HG02610 (cell line): Measurements from ENCODE around the gene WNT16.
A peak's percentile ranks its signal among the peaks of the same experiment; 100 is the strongest.
"Not testable (repeated sequence)": the region's sequence is repeated elsewhere in the genome, so short reads cannot be mapped to it uniquely, and the experiment has no call there.

Source experiments
- ATAC-seq: cut with Tn5 transposase; IDR thresholded peaks from one replicate; pipeline ENCODE4 v1.9.1; 2021; ENCODE audit warnings: mild to moderate bottlenecking, moderate library complexity; ENCODE audit not compliant: unreplicated experiment

Gene WNT16

DNA sequence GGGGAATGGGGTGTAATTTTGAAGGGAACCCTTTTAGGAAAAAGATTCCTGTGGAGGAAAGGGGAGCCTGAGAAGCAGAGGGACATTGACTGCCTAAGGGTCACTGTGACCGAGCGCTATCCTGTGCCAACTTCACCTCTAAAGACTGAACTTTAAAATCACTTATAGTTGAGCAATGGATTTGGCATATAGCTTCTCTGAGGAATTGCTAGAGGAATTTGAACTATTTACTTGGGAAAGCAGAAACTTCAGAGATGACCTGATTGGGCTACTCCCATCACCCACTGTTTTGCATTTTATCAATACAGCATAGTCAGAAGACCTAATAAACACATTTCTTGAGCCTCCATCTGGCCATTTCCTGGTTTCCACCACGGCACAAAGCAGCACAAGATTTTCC lies 23.7 kb upstream of the WNT16 start:
- no peak for ATAC-seq

DNA sequence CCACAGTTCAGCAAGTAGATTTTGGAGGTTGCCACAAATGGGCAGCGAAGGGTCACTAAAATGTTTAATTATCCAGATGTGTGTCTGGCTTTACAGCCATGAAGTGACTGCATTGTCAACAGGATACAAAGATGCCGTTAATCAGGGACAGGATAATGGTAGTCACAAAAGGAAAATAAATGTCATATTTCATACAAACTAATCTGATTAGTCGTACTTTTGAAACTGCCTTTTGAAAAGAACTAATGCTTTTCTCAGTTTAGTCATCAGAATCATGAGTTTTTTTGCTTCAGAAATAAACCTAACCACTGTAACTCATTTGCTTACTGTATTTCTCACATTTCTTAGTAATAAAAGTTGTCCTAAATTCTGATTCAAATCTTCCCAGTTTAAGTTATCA lies 22.2 kb upstream of the WNT16 start:
- no peak for ATAC-seq

DNA sequence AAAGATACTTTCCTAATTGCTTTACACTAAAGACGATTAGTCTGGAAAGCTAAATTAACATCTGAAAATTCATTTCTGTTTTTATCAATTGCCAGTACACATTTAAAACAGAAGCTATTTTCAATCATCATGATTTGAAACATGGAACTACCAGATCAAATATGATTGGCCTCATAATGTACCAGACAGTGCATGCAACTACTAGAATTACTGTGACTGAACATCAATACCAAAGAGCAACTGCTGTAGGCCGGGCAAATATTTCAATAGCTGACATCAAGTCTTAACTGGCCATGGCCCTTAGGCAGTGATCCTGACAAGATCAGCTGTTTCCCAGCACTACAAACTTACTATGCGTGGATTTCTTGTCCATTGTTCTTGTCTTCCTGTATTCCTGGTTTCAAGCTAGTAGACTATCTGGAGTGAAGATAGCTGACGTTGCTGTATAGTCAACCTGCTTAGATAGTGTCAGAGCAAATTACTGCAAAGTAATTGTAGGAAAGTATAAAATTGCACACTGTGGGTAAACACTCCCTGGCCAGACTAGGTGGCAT lies 21.7 kb upstream of the WNT16 start:
- peak; percentile 37 for ATAC-seq

DNA sequence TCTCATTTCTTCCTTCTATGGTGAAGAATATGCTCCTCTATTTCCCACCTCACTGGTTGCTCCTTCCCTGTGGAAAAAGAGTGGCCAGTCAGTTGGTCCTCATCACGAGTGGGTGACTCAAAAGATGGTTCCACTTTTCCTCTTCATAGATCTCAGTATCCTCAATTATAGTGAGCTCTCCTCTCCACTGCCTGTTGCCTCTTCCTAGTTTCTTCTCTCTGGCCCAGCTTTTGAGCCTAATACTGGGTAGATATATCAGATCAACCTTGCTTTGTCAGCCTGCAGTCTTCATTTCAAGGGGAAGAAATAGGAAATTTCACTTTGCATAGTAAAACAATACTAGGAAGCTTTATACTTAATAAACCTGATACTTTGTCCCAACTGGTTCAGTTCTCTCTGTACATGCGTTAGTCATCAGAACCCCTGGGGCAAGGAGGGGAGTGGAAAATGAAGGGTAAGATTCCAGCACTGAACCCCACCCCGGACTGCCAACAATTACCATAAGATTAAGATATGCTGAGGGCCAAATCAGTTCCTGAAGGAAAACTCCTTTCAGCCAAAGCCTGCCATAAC lies 15.5 kb upstream of the WNT16 start:
- no peak for ATAC-seq

DNA sequence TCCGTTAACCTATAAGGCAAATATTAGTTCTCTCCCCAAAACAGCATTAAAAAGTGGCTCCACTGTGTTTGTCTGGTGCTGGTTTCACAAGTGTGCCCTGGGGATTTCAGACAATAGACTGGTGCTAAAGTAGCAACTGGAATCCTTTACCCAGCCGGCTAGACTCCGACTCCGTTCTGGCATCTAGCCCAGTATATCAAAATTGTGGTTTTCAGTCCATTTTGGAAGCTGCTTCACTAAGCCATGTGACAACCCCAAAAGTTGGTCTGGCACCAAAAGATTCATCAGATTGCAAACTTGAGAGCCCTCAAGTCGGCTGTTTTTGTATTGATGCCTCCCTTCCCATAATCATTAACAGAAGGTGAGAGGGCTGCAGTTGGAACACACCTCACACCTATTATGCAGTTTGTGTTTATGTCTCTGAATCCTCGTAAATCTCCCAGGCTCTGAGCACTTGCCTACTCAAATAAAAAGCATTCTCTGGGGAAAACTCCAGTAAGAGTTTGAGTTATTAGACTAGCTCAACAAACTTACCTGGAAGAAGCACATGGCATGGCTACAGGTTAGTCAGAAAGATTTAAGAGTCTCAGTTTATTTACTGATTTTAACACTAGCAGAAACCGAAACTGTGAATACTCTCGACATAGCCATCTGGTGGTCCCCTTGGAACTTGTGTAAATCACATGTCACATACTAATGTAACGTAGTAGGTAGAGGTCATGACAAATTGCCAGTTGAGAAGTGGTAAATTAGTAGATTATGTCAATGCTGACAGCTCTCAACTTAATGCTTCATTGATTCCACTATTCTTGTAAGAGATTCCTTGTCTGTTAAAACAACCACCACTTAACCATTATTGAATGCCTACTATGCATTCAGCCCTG lies 14.8 kb upstream of the WNT16 start:
- ATAC-seq = peak; percentile 95

DNA sequence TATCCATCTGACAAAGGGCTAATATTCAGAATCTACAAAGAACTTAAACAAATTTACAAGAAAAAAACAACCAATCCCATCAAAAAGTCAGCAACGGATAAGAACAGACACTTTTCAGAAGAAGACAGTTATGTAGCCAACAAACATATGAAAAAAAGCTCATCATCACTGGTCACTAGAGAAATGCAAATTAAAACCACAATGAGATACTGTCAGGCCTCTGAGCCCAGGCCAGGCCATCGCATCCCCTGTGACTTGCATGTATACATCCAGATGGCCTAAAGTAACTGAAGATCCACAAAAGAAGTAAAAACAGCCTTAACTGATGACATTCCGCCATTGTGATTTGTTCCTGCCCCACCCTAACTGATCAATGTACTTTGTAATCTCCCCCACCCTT lies 13.6 kb upstream of the WNT16 start:
- not testable (repeated sequence) for ATAC-seq

DNA sequence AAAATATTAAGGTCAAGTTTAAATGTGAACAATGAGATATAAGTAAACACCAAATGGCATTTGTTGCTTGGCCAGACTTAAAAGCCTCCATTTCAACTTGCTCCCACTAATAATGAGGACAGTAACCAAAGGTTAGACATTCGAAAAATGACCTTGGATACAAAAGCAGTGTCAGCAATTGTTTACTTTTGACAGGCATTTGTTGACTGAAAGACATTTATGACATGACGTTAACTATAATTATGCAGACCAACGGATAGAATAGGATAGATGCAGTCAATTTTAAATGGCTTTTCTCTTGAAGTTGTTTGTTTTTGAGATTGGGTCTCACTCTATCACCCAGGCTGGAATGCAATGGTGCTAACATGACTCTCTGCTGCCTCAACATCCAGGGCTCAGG lies 6.3 kb upstream of the WNT16 start:
- ATAC-seq = no peak

DNA sequence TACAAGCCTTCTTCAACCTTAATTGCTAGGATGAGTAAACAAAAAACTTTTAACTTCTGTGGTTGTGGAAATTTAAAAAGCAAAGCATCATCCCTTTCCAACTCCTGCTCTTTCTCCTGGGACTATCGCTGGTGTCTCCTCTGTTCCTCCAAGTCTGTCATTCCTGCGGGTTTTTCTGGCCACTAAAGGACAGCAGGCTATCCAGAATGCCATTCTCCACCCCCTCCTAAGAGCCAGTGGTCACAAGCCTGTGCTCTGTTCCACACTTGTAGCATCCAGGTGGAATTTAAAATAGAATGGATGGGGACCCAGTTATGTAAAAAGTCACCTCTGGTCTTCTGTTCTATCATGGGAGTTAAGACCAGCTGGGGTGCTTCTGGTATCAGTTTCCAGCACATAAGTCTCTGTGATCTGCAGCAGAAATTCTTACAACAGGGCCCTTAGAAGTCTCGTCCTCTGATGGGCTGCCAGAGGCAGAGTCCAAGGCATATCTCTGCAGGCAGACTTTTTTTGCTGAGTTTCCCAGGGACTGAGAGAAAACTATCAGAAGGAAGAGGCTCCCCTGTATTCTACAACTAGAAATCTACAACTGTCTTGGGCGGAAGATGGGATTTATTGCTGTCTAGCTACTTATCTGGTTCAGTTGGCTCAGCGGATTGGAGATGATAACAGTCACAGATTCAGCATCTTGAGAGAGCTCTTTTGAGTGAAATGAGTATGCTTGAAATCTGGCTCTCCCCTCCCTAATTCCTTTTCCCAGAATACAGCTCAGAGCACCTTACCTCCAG lies 5.1 kb upstream of the WNT16 start:
- ATAC-seq = no peak

DNA sequence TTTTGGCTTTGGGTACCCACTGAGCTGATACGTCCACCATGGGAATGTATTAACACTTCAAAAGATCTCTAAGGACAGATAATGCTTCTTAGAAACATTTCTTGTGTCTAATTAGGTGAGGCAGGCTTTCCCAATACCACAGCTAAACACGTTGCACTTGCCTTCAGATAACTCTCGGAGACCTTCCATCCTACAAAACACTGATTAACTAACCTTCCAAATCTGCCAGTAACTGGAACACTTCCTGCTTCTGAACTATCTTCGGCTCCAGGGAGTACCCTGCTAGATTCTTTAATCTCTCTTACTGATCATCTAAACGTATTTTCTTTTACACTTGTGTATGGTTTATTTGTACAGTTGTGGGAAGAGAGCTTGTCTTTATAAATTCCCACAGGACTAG lies 1.1 kb upstream of the WNT16 start:
- ATAC-seq = no peak

DNA sequence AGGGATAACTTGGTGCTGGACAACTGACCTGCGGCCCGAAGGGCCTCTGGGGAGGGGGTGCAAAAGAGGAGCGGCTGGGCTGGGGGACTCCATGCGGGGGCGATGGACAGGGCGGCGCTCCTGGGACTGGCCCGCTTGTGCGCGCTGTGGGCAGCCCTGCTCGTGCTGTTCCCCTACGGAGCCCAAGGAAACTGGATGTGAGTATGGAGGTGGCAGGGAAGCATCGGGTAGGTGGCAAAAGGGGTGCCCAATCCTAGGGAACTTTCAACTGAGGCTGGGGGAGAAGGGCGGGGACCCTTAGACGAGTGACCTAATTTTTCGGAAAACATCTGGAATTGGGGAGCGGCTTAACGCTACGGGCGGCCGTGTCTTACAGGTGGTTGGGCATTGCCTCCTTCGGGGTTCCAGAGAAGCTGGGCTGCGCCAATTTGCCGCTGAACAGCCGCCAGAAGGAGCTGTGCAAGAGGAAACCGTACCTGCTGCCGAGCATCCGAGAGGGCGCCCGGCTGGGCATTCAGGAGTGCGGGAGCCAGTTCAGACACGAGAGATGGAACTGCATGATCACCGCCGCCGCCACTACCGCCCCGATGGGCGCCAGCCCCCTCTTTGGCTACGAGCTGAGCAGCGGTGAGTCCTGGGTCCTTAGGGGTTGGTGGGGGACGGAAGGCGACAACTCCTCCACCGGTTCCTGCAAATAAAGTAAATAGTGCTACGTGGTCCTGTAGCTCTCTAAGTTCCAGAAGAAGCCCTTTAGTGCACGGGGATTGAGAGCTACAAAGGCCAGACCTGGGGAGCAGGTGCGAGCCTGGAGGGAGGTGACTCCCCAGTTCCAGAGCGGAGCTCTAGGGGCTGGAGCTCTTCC lies 622 bp downstream of the WNT16 start:
- ATAC-seq = peak; percentile 65

DNA sequence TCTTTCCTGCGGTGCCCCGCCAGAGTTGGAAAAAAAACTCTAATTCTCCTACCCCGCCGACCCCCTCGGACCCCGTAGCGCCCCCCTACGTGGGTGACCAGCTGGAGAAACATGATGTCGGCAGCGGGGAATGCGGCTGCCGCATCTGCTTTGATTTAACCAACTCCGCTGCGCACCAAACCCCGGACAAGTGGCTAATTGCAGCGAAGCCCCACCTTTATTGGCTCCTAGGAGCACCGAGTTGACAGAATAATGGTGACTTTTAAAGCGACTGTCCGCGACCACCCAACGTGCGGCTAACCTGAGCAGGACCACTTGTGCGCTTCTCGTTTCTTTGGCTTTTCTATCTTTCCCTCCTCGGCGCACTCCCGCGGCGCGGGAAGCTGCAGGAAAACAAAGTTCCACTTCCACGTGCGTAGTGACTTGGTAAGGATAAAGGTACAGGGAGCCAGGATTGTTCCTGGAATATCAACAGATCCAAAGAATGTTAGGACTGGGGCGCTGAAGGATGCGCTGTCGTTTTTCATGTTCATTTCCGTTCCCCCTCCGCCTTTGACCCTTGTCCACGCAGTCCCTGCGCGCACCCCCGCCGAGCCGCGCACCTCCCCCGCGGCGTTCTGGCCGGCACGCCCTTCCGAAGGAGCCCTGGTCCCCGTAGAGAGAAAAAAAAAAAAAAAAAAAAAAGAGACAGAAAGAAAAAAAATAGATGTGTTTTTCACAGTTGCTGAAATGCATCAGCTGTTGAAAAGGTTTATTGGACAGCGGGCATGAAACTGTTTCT lies 1.4 kb downstream of the WNT16 start:
- peak; percentile 29 for ATAC-seq

DNA sequence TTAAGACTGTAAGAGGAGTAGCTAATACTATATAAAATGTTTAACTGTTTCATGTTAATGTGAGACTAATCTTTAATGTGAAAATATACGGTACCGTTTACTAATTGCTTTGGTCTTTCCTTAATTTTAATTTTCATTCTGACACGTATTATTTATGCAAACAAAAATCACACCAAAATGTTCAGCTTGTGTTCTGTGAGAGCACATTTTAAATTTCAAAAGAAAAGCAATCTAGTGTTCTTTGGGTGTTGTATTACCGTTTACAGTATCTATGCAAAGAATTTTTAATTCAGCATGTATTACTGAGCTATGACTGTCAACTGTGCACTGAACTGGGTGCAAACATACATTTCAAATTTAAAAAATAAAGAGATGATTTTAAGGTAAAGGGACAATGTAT lies 2.2 kb downstream of the WNT16 start:
- ATAC-seq = no peak

DNA sequence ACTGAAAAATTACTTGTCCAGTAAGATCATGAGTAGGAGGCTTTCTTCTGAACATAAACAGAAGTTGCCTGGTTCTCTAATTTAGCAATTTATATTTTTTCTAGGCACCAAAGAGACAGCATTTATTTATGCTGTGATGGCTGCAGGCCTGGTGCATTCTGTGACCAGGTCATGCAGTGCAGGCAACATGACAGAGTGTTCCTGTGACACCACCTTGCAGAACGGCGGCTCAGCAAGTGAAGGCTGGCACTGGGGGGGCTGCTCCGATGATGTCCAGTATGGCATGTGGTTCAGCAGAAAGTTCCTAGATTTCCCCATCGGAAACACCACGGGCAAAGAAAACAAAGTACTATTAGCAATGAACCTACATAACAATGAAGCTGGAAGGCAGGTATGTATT lies 2.8 kb downstream of the WNT16 start:
- ATAC-seq = no peak

DNA sequence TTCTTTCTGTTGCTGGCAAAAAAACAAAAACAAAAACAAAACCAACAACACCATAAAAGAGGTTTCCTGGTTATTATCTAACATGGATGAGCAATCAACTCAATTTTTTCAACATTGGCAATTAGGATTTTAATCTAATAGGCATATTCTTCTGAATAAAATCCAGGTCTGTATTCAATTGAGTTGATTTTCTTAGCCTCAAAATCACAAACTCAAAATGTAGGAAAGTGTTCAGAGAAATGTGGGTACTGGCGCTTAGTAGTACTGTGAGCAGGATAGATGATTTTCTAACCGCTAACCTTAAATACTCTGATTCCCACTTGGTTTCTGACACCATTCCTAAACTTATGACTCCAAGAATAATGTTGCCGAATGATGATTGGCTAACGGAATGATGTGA lies 5.6 kb downstream of the WNT16 start:
- no peak for ATAC-seq

DNA sequence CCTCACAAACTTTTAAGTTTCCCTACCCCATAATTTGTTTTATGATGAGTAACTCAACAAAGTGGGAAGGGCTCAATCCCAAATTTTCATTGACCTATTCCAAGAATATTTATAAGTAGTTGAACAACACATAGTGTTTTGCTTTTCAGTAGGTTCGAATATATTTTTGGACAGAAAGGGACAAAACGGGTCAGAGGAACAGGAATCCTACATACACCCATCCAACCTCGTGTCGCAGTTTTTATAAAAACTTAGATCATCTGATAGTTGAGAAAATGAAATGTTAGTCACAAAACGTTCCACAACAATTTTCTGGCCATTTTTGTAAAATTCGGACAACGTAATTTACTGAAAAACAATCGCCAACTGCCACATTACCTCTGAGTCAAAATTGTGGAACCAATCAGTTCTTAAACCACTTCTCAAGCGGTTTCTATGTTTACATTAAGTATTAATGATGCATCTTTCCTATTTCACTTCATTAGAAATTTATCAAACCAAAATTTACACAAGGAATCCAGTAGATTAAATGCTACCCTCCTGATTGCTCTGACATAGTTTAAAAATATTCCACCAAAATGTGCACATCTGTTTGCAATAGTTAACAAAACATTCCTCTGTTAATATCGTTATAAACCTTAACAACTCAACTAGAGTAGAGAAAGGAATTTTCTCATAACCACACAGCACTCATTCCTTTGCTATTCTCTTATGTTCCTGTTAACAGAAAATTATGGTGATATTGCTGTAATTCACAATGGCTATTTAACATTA lies 6.3 kb downstream of the WNT16 start:
- ATAC-seq = no peak

DNA sequence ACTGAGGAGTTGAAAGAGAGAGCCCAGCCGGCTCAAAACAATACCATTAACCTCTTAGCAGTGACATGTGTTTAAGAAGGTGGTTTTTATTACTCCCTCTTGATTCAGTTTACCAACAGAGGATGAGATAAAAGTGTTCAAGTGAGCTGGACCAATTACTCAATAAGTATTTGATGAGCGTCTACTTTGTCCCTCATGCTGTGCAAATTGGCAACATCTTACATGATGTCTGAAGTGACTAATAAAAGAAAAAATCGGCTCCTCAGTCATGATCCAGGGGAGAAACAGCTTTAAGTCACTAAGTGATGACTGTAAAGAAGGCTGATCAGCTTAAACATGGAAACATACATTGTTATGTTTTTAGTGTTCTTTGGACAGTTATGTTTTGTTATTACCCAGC lies 7.8 kb downstream of the WNT16 start:
- ATAC-seq = no peak

DNA sequence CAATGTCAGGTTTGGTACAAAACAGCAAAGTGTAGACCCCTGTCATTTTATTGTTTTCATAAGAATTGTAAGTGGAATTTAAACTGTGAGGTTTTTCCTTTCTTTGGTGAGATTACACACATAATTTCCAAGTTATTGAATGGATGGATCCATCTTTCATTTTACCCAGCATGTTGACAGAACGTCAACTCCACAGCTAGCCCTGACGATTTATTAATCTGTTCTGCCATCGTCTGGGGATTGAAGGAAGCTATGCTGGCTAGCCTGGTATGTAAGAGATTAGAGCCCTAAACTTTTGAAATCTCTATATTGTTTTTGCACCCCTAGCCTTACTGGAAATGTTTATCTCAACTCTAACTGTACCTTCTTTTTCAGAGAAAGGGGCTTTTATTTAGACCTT lies 8.6 kb downstream of the WNT16 start:
- ATAC-seq = no peak

DNA sequence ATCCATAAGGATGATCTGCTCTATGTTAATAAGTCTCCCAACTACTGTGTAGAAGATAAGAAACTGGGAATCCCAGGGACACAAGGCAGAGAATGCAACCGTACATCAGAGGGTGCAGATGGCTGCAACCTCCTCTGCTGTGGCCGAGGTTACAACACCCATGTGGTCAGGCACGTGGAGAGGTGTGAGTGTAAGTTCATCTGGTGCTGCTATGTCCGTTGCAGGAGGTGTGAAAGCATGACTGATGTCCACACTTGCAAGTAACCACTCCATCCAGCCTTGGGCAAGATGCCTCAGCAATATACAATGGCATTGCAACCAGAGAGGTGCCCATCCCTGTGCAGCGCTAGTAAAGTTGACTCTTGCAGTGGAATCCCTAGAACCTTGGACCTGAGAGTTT lies 10.3 kb downstream of the WNT16 start:
- ATAC-seq = no peak

DNA sequence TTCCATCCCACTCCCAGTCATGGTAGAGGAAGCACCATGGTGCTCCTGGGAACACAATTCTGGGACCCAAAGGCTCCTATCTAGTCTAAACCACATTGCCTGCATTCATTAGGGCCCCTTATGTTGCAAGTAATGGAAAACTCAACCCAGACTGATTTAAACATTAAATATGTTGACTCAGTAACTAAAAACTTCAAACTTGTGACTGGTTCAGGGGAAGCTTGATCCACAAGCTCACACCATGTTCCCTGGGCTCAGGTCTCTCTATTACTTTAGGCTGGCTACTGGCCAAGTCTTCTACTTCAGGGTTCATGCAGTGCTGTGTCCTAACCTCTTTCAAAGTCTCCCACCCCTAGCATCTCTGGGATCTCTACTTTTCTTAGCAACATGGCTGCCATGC lies 13.1 kb downstream of the WNT16 start:
- ATAC-seq = no peak
